ENCODE measurements around the gene VASH1.

DNA sequence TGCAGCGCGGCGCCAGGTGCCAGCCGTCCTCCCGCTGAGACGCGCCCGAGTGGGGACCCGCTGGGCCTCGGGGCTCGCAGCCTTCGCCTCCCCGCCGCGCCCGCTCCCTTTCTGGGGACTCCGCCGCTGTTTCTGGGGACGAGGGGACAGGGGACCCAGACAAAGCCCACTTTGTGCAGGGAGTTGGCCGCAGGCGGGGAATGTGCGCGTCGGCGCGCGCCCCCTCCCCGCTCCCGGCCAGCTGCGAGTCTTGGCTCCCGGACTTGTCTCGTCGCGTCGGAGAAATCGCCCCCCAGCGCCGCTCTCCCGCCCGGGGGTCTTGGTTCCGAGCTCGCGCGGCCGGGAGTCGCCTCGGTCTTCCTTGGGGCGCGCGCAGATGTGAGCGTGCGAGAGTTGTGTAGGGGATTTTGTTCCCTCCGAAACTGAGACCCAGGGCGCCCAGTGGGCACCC is 717 bp downstream of the VASH1 start:
- TF ChIP-seq ZNF274 (IDR thresholded peaks at IDR 0.05; ENCODE audit: low read depth, low read length): no peak
- TF ChIP-seq YY1 (IDR thresholded peaks at IDR 0.05; ENCODE audit: insufficient read depth, insufficient read length): no peak
- no peak for TF ChIP-seq SUZ12 (IDR thresholded peaks at IDR 0.05; ENCODE audit: extremely low read depth, insufficient read depth, insufficient read length)
